GM21825 (cell line): ENCODE data around the gene PCDH11X.
"Not testable (repeated sequence)": the region's sequence is repeated elsewhere in the genome, so short reads cannot be mapped to it uniquely, and the experiment has no call there.

Source experiments
- ATAC-seq: cut with Tn5 transposase; IDR thresholded peaks from one replicate; pipeline ENCODE4 v1.9.1; 2021; ENCODE audit warnings: mild to moderate bottlenecking, moderate library complexity; ENCODE audit not compliant: unreplicated experiment

The PCDH11X gene, protein sequence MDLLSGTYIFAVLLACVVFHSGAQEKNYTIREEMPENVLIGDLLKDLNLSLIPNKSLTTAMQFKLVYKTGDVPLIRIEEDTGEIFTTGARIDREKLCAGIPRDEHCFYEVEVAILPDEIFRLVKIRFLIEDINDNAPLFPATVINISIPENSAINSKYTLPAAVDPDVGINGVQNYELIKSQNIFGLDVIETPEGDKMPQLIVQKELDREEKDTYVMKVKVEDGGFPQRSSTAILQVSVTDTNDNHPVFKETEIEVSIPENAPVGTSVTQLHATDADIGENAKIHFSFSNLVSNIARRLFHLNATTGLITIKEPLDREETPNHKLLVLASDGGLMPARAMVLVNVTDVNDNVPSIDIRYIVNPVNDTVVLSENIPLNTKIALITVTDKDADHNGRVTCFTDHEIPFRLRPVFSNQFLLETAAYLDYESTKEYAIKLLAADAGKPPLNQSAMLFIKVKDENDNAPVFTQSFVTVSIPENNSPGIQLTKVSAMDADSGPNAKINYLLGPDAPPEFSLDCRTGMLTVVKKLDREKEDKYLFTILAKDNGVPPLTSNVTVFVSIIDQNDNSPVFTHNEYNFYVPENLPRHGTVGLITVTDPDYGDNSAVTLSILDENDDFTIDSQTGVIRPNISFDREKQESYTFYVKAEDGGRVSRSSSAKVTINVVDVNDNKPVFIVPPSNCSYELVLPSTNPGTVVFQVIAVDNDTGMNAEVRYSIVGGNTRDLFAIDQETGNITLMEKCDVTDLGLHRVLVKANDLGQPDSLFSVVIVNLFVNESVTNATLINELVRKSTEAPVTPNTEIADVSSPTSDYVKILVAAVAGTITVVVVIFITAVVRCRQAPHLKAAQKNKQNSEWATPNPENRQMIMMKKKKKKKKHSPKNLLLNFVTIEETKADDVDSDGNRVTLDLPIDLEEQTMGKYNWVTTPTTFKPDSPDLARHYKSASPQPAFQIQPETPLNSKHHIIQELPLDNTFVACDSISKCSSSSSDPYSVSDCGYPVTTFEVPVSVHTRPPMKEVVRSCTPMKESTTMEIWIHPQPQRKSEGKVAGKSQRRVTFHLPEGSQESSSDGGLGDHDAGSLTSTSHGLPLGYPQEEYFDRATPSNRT (N-terminal part only)

DNA sequence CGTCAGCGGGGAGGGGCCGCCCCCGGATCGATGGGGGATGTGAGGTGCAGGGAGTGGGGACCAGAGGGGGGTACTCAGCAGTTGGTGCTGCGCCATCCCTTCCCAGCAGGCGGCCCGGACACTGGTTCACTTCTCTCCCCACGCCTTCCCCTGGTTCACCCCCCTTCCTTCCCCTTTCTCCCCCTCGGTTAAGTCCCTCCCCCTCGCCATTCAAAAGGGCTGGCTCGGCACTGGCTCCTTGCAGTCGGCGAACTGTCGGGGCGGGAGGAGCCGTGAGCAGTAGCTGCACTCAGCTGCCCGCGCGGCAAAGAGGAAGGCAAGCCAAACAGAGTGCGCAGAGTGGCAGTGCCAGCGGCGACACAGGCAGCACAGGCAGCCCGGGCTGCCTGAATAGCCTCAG lies at the start of gene PCDH11X:
TSS of gene PCDH11X (plus strand) at position 241 of the 400 bp plus-strand sequence. CDS start 56,130 bp downstream, outside the sequence.
- not testable (repeated sequence) for ATAC-seq

GRCh38 chrX:91747446-91747845 lies 31.7 kb upstream of the PCDH11X start:
- ATAC-seq = not testable (repeated sequence)

DNA sequence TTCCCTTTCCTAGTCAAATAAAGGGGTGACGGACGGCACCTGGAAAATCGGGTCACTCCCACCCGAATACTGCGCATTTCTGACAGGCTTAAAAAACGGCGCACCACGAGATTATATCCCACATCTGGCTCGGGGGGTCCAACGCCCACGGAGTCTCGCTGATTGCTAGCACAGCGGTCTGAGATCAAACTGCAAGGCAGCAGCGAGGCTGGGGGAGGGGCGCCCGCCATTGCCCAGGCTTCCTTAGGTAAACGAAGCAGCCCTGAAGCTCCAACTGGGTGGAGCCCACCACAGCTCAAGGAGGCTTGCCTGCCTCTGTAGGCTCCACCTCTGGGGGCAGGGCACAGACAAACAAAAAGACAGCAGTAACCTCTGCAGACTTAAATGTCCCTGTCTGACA lies 26.2 kb upstream of the PCDH11X start:
- not testable (repeated sequence) for ATAC-seq

- ATAC-seq = peak; percentile 99
These were observed 8.3 kb upstream of the PCDH11X start for GRCh38 chrX:91770619-91771488.

GRCh38 chrX:91773943-91774342 lies 5.2 kb upstream of the PCDH11X start:
- not testable (repeated sequence) for ATAC-seq

DNA sequence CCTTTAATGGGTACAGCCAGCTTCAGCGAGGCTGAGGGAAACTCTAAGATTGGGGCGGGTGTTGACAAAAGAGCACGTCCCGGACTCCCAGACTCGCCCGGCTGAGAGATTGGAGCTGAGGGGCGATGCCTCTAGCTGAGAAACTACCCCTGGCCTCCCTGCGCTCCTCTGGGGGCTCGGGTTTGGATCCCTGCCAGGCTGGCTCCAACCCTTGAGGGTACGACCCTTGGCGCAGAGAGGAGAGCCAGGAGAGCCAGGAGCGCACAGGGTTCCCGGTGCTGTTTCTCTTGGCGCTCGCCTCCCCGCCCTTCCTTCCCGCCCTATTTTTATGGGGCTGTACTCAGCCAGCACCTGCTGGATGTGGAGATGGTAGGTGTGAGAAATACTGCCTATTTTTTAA lies 833 bp downstream of the PCDH11X start:
- ATAC-seq = not testable (repeated sequence)

DNA sequence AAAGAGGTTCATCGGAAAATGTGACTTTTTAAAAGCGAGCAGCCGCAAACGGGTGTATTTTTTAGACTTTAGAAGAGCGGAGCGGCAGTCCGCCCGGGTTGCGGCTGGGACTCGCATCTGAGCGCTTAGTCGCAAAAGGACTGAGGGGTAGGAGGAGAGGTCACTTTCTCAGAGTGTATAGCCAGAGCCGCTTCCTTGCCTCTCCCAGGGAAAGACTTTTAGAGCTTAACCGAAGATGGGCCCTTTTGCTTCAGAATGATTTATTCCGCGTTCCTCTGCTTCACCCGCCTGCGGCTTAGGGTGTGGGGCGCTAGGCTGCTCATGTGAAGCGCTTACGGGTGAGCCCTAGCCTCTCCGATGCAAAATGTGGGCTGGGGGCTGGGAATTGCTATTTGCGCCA lies 1.5 kb downstream of the PCDH11X start:
- ATAC-seq = not testable (repeated sequence)

- ATAC-seq = not testable (repeated sequence)
These were observed 2.6 kb downstream of the PCDH11X start for GRCh38 chrX:91781553-91782298.

DNA sequence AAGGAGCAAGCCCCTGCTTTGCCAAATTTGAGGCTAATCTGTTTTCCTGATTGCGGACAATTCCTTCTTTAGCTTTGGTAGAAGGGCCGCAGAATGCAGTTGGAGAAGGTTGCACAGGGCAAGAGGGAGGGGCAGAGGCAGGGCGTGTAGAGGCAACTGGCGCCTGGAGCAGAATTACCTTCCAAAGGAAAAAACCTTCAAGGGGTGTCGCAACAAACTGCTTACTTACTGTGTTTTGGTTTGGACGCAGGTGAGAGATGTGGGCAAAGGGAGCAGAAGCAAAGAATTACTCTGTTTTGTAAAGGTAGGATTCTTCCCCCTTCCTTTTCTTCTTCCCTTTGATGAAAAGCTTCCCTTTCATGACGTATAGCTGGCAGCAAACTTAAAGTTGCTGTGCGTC lies 3.6 kb downstream of the PCDH11X start:
- not testable (repeated sequence) for ATAC-seq

DNA sequence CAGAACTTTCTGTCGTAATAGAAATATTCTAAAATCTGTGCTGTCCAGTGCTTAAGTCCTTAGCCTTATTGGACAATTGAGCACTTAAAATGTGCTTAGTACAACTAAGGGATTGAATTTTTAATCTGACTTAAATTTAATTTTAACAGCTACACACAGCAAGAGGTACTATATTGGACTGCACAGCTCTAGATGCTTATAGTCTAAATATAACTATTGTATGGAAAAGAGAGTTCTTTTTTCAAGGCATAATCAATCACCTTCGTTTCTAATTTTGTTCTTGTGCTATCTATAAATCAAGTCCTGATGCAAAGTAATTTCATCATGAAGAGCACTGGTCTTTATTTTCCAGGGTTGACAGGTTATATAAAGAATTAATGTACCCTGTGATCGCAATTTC lies 38.4 kb downstream of the PCDH11X start:
- ATAC-seq = not testable (repeated sequence)

DNA sequence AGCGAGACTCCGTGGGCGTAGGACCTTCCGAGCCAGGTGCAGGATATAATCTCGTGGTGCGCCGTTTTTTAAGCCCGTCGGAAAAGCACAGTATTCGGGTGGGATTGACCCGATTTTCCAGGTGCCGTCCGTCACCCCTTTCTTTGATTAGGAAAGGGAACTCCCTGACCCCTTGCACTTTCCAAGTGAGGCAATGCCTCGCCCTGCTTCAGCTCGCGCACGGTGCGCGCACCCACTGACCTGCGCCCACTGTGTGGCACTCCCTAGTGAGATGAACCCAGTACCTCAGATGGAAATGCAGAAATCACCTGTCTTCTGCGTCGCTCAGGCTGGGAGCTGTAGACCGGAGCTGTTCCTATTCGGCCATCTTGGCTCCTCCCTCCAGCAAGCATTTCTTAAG lies 46.1 kb downstream of the PCDH11X start:
- ATAC-seq = not testable (repeated sequence)
